ENCODE data around the gene RBP4.

RBP4 gene

DNA sequence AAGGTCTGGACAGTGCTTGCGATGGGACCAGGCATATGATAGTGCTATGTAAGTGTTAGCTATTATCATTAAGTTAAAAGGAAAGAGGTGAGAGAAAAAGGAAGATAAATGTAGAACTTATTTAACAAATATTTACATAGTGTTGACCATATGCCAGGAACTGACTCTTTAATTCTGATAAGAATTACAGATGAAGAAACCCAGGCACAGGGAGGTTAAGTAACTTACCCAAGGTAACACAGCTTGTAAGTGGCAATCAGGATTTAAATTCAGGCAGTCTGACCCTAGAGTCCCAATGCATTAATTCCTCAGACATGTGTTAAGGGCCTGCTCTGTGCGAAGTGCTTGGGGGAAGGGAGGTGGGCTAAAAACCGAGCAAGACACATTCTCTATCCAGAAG is 23.5 kb downstream of the RBP4 start:
- Histone ChIP-seq H3K79me2 (ENCODE audit: insufficient read depth, low read depth) (no peaks in the 10 kb centered on the region), H3K4me3 (IDR thresholded peaks at IDR 0.05; ENCODE audit: insufficient read depth, low read depth, low read length) (no peak overlapping the region), H3K27ac (no peak overlapping the region), H3K9ac (no peak overlapping the region), H3K4me1 (ENCODE audit: low read depth, poor library complexity, severe bottlenecking) (no peaks in the 10 kb centered on the region), H3K27me3 (ENCODE audit: insufficient read depth, low read depth) (no peaks in the 10 kb centered on the region), H2AFZ (ENCODE audit: low read depth) (no peak overlapping the region), H4K20me1 (ENCODE audit: insufficient read depth) (no peaks in the 10 kb centered on the region), H3K4me2 (no peak overlapping the region), H3K36me3 (ENCODE audit: insufficient read depth) (no peaks in the 10 kb centered on the region)
- TF ChIP-seq CTCF (conservative IDR thresholded peaks at IDR 0.05; ENCODE audit: low read depth, low read length): no peak

GRCh38 chr10:93576888-93577287 is 24.1 kb downstream of the RBP4 start:
- no peaks in the 10 kb centered on the region for H3K36me3 ChIP-seq (ENCODE audit: insufficient read depth)
- H3K79me2 ChIP-seq (ENCODE audit: insufficient read depth, low read depth): no peaks in the 10 kb centered on the region
- H4K20me1 ChIP-seq (ENCODE audit: insufficient read depth): no peaks in the 10 kb centered on the region
- H3K9ac ChIP-seq: no peak overlapping the region
- no peak for TF ChIP-seq CTCF (conservative IDR thresholded peaks at IDR 0.05; ENCODE audit: low read depth, low read length)
- no peak overlapping the region for H2AFZ ChIP-seq (ENCODE audit: low read depth)
- H3K27me3 ChIP-seq (ENCODE audit: insufficient read depth, low read depth): no peaks in the 10 kb centered on the region
- H3K4me3 ChIP-seq (IDR thresholded peaks at IDR 0.05; ENCODE audit: insufficient read depth, low read depth, low read length): no peak overlapping the region
- H3K4me2 ChIP-seq: no peak overlapping the region
- no peak overlapping the region for H3K27ac ChIP-seq
- H3K4me1 ChIP-seq (ENCODE audit: low read depth, poor library complexity, severe bottlenecking): no peaks in the 10 kb centered on the region

DNA sequence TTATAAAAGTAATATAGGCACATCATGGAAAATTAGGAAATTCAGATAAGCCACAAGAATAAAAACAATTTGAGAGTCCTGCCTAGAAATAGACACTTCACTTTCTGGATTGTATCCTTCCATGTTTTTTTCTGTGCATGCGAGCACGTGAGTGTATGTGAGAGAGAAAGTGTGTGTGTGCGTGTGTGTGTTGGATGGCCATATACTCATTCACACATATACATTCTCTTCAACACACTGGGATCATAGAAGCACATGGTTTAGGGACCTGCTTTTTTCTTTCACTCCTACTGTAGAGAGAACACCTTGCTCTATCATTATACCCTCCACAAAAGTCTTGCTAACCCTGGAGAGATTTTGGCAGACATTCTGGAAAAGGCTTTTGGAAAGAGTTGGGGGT is 27.1 kb downstream of the RBP4 start:
- TF ChIP-seq CTCF (conservative IDR thresholded peaks at IDR 0.05; ENCODE audit: low read depth, low read length): no peak

GRCh38 chr10:93573051-93573909 is 27.8 kb downstream of the RBP4 start:
- no peaks in the 10 kb centered on the region for H4K20me1 ChIP-seq (ENCODE audit: insufficient read depth)
- H3K4me3 ChIP-seq (IDR thresholded peaks at IDR 0.05; ENCODE audit: insufficient read depth, low read depth, low read length): no peak overlapping the region
- no peak overlapping the region for H3K9ac ChIP-seq
- H3K79me2 ChIP-seq (ENCODE audit: insufficient read depth, low read depth): no peaks in the 10 kb centered on the region
- H2AFZ ChIP-seq (ENCODE audit: low read depth): no peak overlapping the region
- no peaks in the 10 kb centered on the region for H3K36me3 ChIP-seq (ENCODE audit: insufficient read depth)
- no peak for TF ChIP-seq CTCF (conservative IDR thresholded peaks at IDR 0.05; ENCODE audit: low read depth, low read length)
- no peak overlapping the region for H3K27ac ChIP-seq
- H3K4me1 ChIP-seq (ENCODE audit: low read depth, poor library complexity, severe bottlenecking): no peaks in the 10 kb centered on the region
- no peaks in the 10 kb centered on the region for H3K27me3 ChIP-seq (ENCODE audit: insufficient read depth, low read depth)
- H3K4me2 ChIP-seq: no peak overlapping the region

More for the DNA sequence above, 27.1 kb downstream of the RBP4 start:
- no peak overlapping the region for H3K27ac ChIP-seq
- no peaks in the 10 kb centered on the region for H3K79me2 ChIP-seq (ENCODE audit: insufficient read depth, low read depth)
- H3K4me1 ChIP-seq (ENCODE audit: low read depth, poor library complexity, severe bottlenecking): no peaks in the 10 kb centered on the region
- no peak overlapping the region for H3K9ac ChIP-seq
- H3K4me3 ChIP-seq (IDR thresholded peaks at IDR 0.05; ENCODE audit: insufficient read depth, low read depth, low read length): no peak overlapping the region
- no peaks in the 10 kb centered on the region for H4K20me1 ChIP-seq (ENCODE audit: insufficient read depth)
- no peaks in the 10 kb centered on the region for H3K27me3 ChIP-seq (ENCODE audit: insufficient read depth, low read depth)
- H3K36me3 ChIP-seq (ENCODE audit: insufficient read depth): no peaks in the 10 kb centered on the region
- no peak overlapping the region for H2AFZ ChIP-seq (ENCODE audit: low read depth)
- no peak overlapping the region for H3K4me2 ChIP-seq
